Neuronal stem cell (in vitro differentiated cells): Measurements from ENCODE around the gene RDH5.

Experiments
- DNase-seq: peaks from one replicate; pipeline ENCODE4 v3.0.0-alpha.2; 2013; ENCODE audit warnings: low spot score
- H2AFZ ChIP-seq: one replicate; pipeline ENCODE4 v1.6.1; 2013; ENCODE audit warnings: mild to moderate bottlenecking, low read length, inconsistent platforms
- H2AK5ac ChIP-seq: 2 replicates; pipeline ENCODE4 v1.6.1; 2013; ENCODE audit warnings: low read depth, mild to moderate bottlenecking, inconsistent platforms, low read length, moderate library complexity, mixed read lengths
- H2BK120ac ChIP-seq: 2 replicates; pipeline ENCODE4 v1.6.1; 2013; ENCODE audit warnings: low read depth, mild to moderate bottlenecking, inconsistent platforms, low read length, moderate library complexity, mixed read lengths
- H2BK12ac ChIP-seq: one replicate; pipeline ENCODE4 v1.6.1; 2013; ENCODE audit warnings: low read length, inconsistent platforms
- H2BK15ac ChIP-seq: 2 replicates; pipeline ENCODE4 v1.6.1; 2013; ENCODE audit warnings: mild to moderate bottlenecking, low read length, inconsistent platforms, mixed read lengths
- H2BK5ac ChIP-seq: one replicate; pipeline ENCODE4 v1.6.1; 2013; ENCODE audit warnings: inconsistent platforms, mild to moderate bottlenecking, low read length, moderate library complexity
- H3K14ac ChIP-seq: one replicate; pipeline ENCODE4 v1.6.1; 2013; ENCODE audit warnings: low read length, inconsistent platforms
- H3K18ac ChIP-seq: 2 replicates; pipeline ENCODE4 v1.6.1; 2013; ENCODE audit warnings: low read length, inconsistent platforms
- H3K23ac ChIP-seq: 2 replicates; pipeline ENCODE4 v1.6.1; 2013; ENCODE audit warnings: low read depth, mild to moderate bottlenecking, mixed read lengths, low read length, inconsistent platforms; ENCODE audit not compliant: poor library complexity
- H3K27ac ChIP-seq: replicated peaks from 3 replicates; pipeline ENCODE4 v1.5.1; 2013; ENCODE audit warnings: low read length, inconsistent platforms
- H3K27me3 ChIP-seq, 3 experiments: 2 replicates each; pipeline ENCODE4 v1.6.1; 2013; ENCODE audit warnings: low read length in 3 of 3, mild to moderate bottlenecking in 2 of 3, inconsistent platforms in 1 of 3, low read depth in 1 of 3, mixed read lengths in 1 of 3, moderate library complexity in 1 of 3; ENCODE audit not compliant: control insufficient read depth in 3 of 3, insufficient read depth in 3 of 3
- H3K36me3 ChIP-seq, 2 donors: replicated peaks in 1 of 2; 2 replicates each; pipeline ENCODE4 v1.6.1; 2013; ENCODE audit warnings: low read length in 2 of 2; ENCODE audit not compliant: control insufficient read depth in 2 of 2, insufficient read depth in 2 of 2
- H3K4ac ChIP-seq: 2 replicates; pipeline ENCODE4 v1.6.1; 2013; ENCODE audit warnings: inconsistent platforms, mild to moderate bottlenecking, low read length, moderate library complexity
- H3K4me1 ChIP-seq, 2 donors: 1 replicate in 1 of 2; 2 replicates in 1 of 2; pipeline ENCODE4 v1.6.1; 2013; ENCODE audit warnings: low read length in 2 of 2, low read depth in 1 of 2; ENCODE audit not compliant: control insufficient read depth in 2 of 2, insufficient read depth in 1 of 2
- H3K4me2 ChIP-seq: one replicate; pipeline ENCODE4 v1.6.1; 2013; ENCODE audit warnings: mild to moderate bottlenecking, low read length, inconsistent platforms; ENCODE audit not compliant: insufficient read depth, poor library complexity, severe bottlenecking
- H3K4me3 ChIP-seq, 2 donors: 2 replicates each; pipeline ENCODE4 v1.5.1; 2013; ENCODE audit warnings: low read length in 2 of 2, mild to moderate bottlenecking in 2 of 2, inconsistent platforms in 1 of 2, moderate library complexity in 1 of 2
- H3K79me1 ChIP-seq: one replicate; pipeline ENCODE4 v1.6.1; 2013; ENCODE audit warnings: low read depth, mild to moderate bottlenecking, inconsistent platforms, low read length, moderate library complexity
- H3K9ac ChIP-seq: one replicate; pipeline ENCODE4 v1.6.1; 2013; ENCODE audit warnings: mild to moderate bottlenecking, low read depth, low read length, inconsistent platforms; ENCODE audit not compliant: poor library complexity
- H3K9me3 ChIP-seq, 2 donors: replicated peaks in 1 of 2; 2 replicates each; pipeline versions ENCODE3 to v1.6.1; 2013; ENCODE audit warnings: low read length in 2 of 2, mild to moderate bottlenecking in 2 of 2, inconsistent platforms in 1 of 2, low read depth in 1 of 2, mixed read lengths in 1 of 2, moderate library complexity in 1 of 2; ENCODE audit not compliant: control insufficient read depth in 2 of 2, insufficient read depth in 1 of 2
- H4K8ac ChIP-seq: one replicate; pipeline ENCODE4 v1.6.1; 2013; ENCODE audit warnings: low read depth, mild to moderate bottlenecking, inconsistent platforms, low read length, moderate library complexity
- H4K91ac ChIP-seq: one replicate; pipeline ENCODE4 v1.6.1; 2013; ENCODE audit warnings: low read length, low read depth, mild to moderate bottlenecking, inconsistent platforms; ENCODE audit not compliant: poor library complexity
- WGBS, 2 donors: extraction: QIAGEN DNeasy Blood & Tissue Kit; methylation state at CpG; one replicate each; pipeline ENCODE4 v1.1.7; 2013; ENCODE audit warnings: missing lambda C conversion rate in 2 of 2, mixed read lengths in 1 of 2; ENCODE audit not compliant: insufficient read length in 2 of 2, insufficient replicate concordance in 1 of 2; ENCODE audit errors: extremely low coverage in 2 of 2; 5-methylcytosine and 5-hydroxymethylcytosine counted together

Gene RDH5

DNA sequence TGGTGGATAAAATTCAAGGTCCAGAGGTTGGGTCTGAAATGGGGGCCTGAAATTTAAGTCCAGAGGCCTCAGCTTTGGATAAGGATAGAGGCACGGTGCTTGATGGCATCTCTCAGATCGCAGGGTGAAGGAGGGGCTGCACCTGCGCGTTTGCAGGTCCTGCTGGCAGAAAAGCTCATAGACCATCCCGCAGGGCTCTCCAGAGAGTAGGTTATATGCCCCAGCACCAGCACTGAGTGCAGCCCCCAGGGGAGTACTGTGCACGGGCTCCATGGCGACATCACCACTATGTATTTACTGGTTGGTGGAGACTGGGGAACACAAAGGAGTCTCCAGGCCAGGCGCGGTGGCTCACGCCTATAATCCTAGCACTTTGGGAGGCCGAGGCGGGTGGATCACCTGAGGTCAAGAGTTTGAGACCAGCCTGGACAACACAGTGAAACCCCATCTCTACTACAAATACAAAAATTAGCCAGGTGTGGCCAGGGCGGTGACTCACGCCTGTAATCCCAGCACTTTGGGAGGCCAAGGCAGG lies 12.9 kb downstream of the RDH5 start:
- no peak overlapping the region for H2AFZ ChIP-seq
- no peak overlapping the region for H3K14ac ChIP-seq
- no peaks in the 10 kb centered on the region for H3K36me3 ChIP-seq
- H4K91ac ChIP-seq: no peak overlapping the region
- H3K9me3 ChIP-seq: no peaks in the 10 kb centered on the region
- no peak overlapping the region for H3K27ac ChIP-seq
- H3K18ac ChIP-seq: no peak overlapping the region
- no peak overlapping the region for H3K4me2 ChIP-seq
- H2BK15ac ChIP-seq: no peak overlapping the region
- no peak overlapping the region for H4K8ac ChIP-seq
- H3K9ac ChIP-seq: no peak overlapping the region
- no CpG with 5 or more reads among the region's 14 CpGs for WGBS, 2 donors
- H3K23ac ChIP-seq: no peak overlapping the region
- peak overlapping the region; percentile 28 for H2AK5ac ChIP-seq
- no peak overlapping the region for H2BK120ac ChIP-seq
- peaks cover 5% of the 10 kb centered on the region for H3K79me1 ChIP-seq
- no peak for DNase-seq
- no peaks in the 10 kb centered on the region for H3K27me3 ChIP-seq
- no peak overlapping the region for H3K4ac ChIP-seq
- H2BK12ac ChIP-seq: no peak overlapping the region
- H3K4me1 ChIP-seq: peaks cover 11 to 13% of the 10 kb centered on the region in 2 donors
- H3K4me3 ChIP-seq: no peak overlapping the region
- H2BK5ac ChIP-seq: no peak overlapping the region

DNA sequence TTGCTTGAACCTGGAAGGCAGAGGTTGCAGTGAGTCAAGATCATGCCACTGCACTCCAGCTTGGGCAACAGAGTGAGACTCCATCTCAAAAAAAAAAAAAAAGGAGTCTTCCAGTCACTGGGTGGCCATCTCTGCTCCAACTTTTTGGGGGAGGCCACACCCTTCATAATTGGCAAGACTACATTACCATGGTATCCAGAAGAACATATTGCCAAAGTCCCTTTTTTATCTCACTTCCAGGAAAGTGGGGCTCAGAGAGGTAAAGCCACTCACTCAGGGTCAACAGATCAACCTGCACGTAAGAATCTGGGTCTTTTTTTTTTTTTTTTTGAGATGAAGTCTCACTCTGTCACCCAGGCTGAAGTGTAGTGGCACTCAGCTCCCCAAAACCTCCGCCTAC lies 13.7 kb downstream of the RDH5 start:
- Histone ChIP-seq H3K9me3 (no peaks in the 10 kb centered on the region), H3K18ac (no peak overlapping the region), H3K36me3 (no peaks in the 10 kb centered on the region), H2AK5ac (no peak overlapping the region), H3K4me3 (no peak overlapping the region), H3K23ac (no peak overlapping the region), H2BK15ac (no peak overlapping the region), H3K4ac (no peak overlapping the region), H3K4me2 (no peak overlapping the region), H2AFZ (no peak overlapping the region), H3K14ac (no peak overlapping the region), H3K79me1 (peaks cover 4% of the 10 kb centered on the region), H2BK120ac (no peak overlapping the region), H3K27ac (no peak overlapping the region), H3K4me1 (peaks cover 13% of the 10 kb centered on the region in 2 donors), H2BK12ac (no peak overlapping the region), H3K9ac (no peak overlapping the region), H4K8ac (no peak overlapping the region), H2BK5ac (no peak overlapping the region), H3K27me3 (no peaks in the 10 kb centered on the region), H4K91ac (no peak overlapping the region)
- DNase-seq: no peak
- no CpG with 5 or more reads among the region's 2 CpGs for WGBS, 2 donors

DNA sequence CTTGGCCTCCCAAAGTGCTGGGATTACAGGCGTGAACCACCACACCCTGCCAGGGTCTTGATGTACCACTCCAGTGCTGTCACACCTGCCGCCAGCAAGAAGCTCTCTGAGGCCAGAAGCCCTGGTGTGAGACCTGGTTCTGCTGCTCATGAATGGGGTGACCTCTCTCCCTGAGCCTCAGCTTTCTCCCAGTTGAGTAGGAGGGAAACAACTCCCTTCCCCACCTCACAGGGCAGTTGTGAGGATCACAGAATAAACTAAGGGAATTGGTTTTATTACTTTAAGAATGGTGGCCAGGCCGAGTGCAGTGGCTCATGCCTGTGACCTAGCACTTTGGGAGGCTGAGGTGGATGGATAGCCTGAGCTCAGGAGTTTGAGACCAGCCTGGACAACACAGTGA lies 14.4 kb downstream of the RDH5 start:
- Histone ChIP-seq H3K4me3 (no peak overlapping the region), H2AFZ (no peak overlapping the region), H2BK5ac (no peak overlapping the region), H3K79me1 (peaks cover 4% of the 10 kb centered on the region), H3K9me3 (no peaks in the 10 kb centered on the region), H4K91ac (no peak overlapping the region), H3K4ac (no peak overlapping the region), H2BK15ac (no peak overlapping the region), H3K27me3 (no peaks in the 10 kb centered on the region), H2BK12ac (no peak overlapping the region), H4K8ac (no peak overlapping the region), H3K23ac (no peak overlapping the region), H3K36me3 (no peaks in the 10 kb centered on the region), H3K4me2 (no peak overlapping the region), H3K9ac (no peak overlapping the region), H3K4me1 (peaks cover 13% of the 10 kb centered on the region in 2 donors), H3K18ac (no peak overlapping the region), H2BK120ac (no peak overlapping the region), H2AK5ac (no peak overlapping the region), H3K14ac (no peak overlapping the region), H3K27ac (no peak overlapping the region)
- no peak for DNase-seq
- WGBS, 2 donors: no CpG with 5 or more reads among the region's 3 CpGs

DNA sequence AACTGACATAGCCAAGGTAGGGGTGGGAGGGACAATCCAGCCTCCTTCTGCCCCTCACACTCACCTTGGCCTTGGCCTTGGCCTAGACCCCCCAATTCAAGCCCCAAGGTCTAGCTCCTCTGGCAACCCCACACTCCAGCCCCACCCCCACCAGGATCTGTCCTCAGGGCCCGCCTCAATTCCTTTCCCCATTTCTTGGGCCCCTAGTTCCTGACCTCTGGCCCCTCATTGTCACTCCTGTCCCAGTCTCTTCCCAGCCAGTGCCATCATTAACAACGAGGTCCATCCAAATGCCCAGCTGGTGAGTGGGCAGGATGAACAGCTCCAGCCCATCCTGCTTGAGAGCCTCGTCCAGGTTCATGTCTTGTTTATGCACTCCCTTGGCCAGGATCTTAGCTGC lies 15.9 kb downstream of the RDH5 start:
- no peak overlapping the region for H2AFZ ChIP-seq
- H3K9ac ChIP-seq: no peak overlapping the region
- no peak overlapping the region for H2BK5ac ChIP-seq
- H3K27me3 ChIP-seq: no peaks in the 10 kb centered on the region
- peak overlapping the region; percentile 5 for H2AK5ac ChIP-seq
- no peak overlapping the region for H3K4ac ChIP-seq
- H3K27ac ChIP-seq: no peak overlapping the region
- H3K14ac ChIP-seq: no peak overlapping the region
- H3K9me3 ChIP-seq: no peaks in the 10 kb centered on the region
- peaks cover 6 to 8% of the 10 kb centered on the region in 2 donors for H3K4me1 ChIP-seq
- no CpG with 5 or more reads among the region's 3 CpGs for WGBS, 2 donors
- no peak overlapping the region for H4K8ac ChIP-seq
- H3K36me3 ChIP-seq: no peaks in the 10 kb centered on the region
- H3K4me3 ChIP-seq: no peak overlapping the region
- H4K91ac ChIP-seq: no peak overlapping the region
- peaks cover 4% of the 10 kb centered on the region for H3K79me1 ChIP-seq
- H3K23ac ChIP-seq: peak overlapping the region; percentile 2
- H2BK15ac ChIP-seq: peak overlapping the region; percentile 1
- H2BK120ac ChIP-seq: no peak overlapping the region
- H2BK12ac ChIP-seq: no peak overlapping the region
- DNase-seq: no peak
- H3K4me2 ChIP-seq: no peak overlapping the region
- peak overlapping the region; percentile 52 for H3K18ac ChIP-seq
